ENCODE data around the gene PTCRA. TPM values are rescaled to one million over a fixed set of nuclear protein-coding genes. Genes with fewer than 3 reads are reported as not detected.
"Not testable (repeated sequence)": the region's sequence is repeated elsewhere in the genome, so short reads cannot be mapped to it uniquely, and the experiment has no call there.

The PTCRA gene
- total and polyA plus RNA-seq, 2 of the 4 experiments (the other 2 are of a cell fraction): not detected

DNA sequence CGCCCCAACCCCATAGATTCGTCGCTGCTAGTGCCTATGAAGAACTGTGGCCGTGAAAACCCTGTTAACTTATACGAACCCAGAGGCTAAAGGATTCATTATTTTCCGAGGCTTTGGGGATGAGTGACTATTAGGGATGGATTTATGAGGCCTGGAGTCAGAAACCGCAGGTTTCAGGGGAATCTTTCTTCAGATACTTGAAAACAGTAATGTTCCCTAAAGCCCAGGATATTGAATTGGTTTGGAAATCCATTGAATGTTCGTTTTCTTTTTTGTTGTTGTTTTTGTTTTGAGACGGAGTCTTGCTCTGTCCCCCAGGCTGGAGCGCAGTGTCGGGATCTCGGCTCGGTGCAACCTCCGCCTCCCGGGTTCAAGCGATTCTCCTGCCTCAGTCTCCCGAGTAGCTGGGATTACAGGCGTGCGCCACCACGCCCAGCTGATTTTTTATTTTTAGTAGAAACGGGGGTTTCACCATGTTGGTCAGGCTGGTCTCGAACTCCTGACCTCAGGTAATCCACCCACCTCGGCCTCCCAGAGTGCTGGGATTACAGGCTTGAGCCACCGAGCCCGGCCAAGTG is 35.5 kb upstream of the PTCRA start:
- H2BK15ac ChIP-seq (ENCODE audit: low read depth, low read length); H3K27me3 ChIP-seq (ENCODE audit: control insufficient read depth, insufficient read depth, low read length); H3K9me1 ChIP-seq (ENCODE audit: insufficient read depth, low read length); ATAC-seq (ENCODE audit: low read depth); H2BK20ac ChIP-seq (ENCODE audit: low read depth, low read length); dilution Hi-C loops (cut with HindIII; ENCODE audit: low sequenced_read_pairs, unreplicated experiment); H4K20me1 ChIP-seq (ENCODE audit: insufficient read depth, low read length); intact Hi-C loops (cut with micrococcal nuclease); H3K4me1 ChIP-seq (ENCODE audit: control insufficient read depth, insufficient read depth, low read length); DNase-seq; H3K9me3 ChIP-seq (ENCODE audit: control insufficient read depth, insufficient read depth, low read length); CTCF ChIA-PET; H3K18ac ChIP-seq (ENCODE audit: low read depth, low read length): not testable (repeated sequence)
- peak overlapping the region; percentile 99 for H3K27ac ChIP-seq (ENCODE audit: insufficient read depth, low read length)
- TSS peak; percentile 80 for BruUV-seq (replicated peaks)
- H2AK9ac ChIP-seq (replicated peaks; ENCODE audit: low read depth, low read length, poor library complexity): peak overlapping the region; percentile 100
- H4K5ac ChIP-seq (ENCODE audit: low read depth, low read length): peak overlapping the region; percentile 73
- H3K23ac ChIP-seq (ENCODE audit: low read depth, low read length): peak overlapping the region; percentile 95
- 15% methylated on average over 10 of the region's 25 CpGs; no CpG with 5 or more reads in 1 of the 2 experiments for WGBS, 2 experiments (ENCODE audit: extremely low coverage in 2 of 2, insufficient read length in 1 of 2)
- H3K36me3 ChIP-seq (ENCODE audit: control insufficient read depth, insufficient read depth, low read length): peaks cover 27% of the 10 kb centered on the region
- H3K56ac ChIP-seq (ENCODE audit: extremely low read depth, insufficient read depth, low read length): peak overlapping the region; percentile 81
- peak overlapping the region; percentile 99 for H3K14ac ChIP-seq (replicated peaks; ENCODE audit: low read depth, low read length)
- POLR2A ChIA-PET (ENCODE audit: unreplicated experiment): interaction anchor here (0.6 to 1.2 kb wide), 5 partner anchors 9 to 183 kb away, joined by 3 to 12 read pairs (median 7); partner anchors contain the start of gene TBCC
- peak overlapping the region; percentile 78 for H3K4me2 ChIP-seq (ENCODE audit: low read depth, low read length)
- in situ Hi-C loops (cut with MboI; ENCODE audit: low sequenced_read_pairs): loop anchor here (25.0 kb wide), 1 partner anchor 793 kb away; no protein-coding TSS in a partner anchor
- peak overlapping the region; percentile 100 for H3K4ac ChIP-seq (ENCODE audit: low read depth, low read length)
- peak overlapping the region; percentile 97 for H3K9ac ChIP-seq (ENCODE audit: low read depth, low read length)
- peak overlapping the region; percentile 69 for H3K4me3 ChIP-seq (ENCODE audit: insufficient read depth, low read depth, low read length)
- TF ChIP-seq CHD1 (IDR thresholded peaks at IDR 0.05; ENCODE audit: low read depth, low read length): 0 out of 2 replicates have a peak, but pooled peaks have one; percentile 14
- peak overlapping the region; percentile 78 for H2AK5ac ChIP-seq (ENCODE audit: low read depth, low read length)
- peak overlapping the region; percentile 37; the same call in 1 of the 2 replicates for H2BK120ac ChIP-seq (ENCODE audit: low read depth, low read length)
- H2AFZ ChIP-seq (replicated peaks; ENCODE audit: low read length, poor library complexity): peak overlapping the region; percentile 98
- H3K79me1 ChIP-seq (ENCODE audit: low read depth in 1 of 2, low read length in 2 of 2): peaks cover 20 to 37% of the 10 kb centered on the region in 2 experiments
- H2BK5ac ChIP-seq (ENCODE audit: low read depth, low read length, poor library complexity, severe bottlenecking): peak overlapping the region; percentile 99
- H4K91ac ChIP-seq (ENCODE audit: insufficient read depth, low read depth, low read length): peak overlapping the region; percentile 76
- H4K8ac ChIP-seq (ENCODE audit: low read depth in 2 of 2, low read length in 2 of 2): peak overlapping the region; percentile 97 to 98

DNA sequence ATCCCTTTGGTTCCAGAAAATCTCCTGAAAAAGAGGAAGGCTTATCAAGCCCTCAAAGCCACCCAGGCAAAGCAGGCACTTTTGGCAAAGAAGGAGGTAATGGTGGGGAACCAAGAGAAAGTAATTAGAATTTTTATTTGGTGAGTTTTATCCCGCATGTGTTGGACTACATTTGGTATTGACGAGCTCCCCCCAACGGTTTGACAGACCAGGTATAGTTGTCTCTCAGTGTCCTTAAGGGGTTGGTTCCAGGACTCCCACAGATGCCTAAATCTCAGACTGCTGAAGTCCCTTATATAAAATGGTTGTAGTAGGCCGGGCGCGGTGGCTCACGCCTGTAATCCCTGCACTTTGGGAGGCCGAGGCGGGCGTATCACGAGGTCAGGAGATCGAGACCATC is 35.0 kb upstream of the PTCRA start:
- Histone ChIP-seq H3K4me3 (ENCODE audit: insufficient read depth, low read depth, low read length) (peak overlapping the region; percentile 69; the same call in 1 of the 2 replicates), H3K36me3 (ENCODE audit: control insufficient read depth, insufficient read depth, low read length) (peaks cover 33% of the 10 kb centered on the region), H4K8ac (ENCODE audit: low read depth in 2 of 2, low read length in 2 of 2) (peak overlapping the region in 1 of 2 experiments; percentile 97; a peak in 2 of 4 replicates), H3K79me1 (ENCODE audit: low read depth in 1 of 2, low read length in 2 of 2) (peaks cover 20 to 37% of the 10 kb centered on the region in 2 experiments), H3K56ac (ENCODE audit: extremely low read depth, insufficient read depth, low read length) (peak overlapping the region; percentile 24; the same call in 1 of the 2 replicates), H3K4me2 (ENCODE audit: low read depth, low read length) (peak overlapping the region; percentile 78), H3K9ac (ENCODE audit: low read depth, low read length) (peak overlapping the region; percentile 97)
- H2BK15ac ChIP-seq (ENCODE audit: low read depth, low read length); ATAC-seq (ENCODE audit: low read depth); H4K5ac ChIP-seq (ENCODE audit: low read depth, low read length); H3K4me1 ChIP-seq (ENCODE audit: control insufficient read depth, insufficient read depth, low read length); H3K18ac ChIP-seq (ENCODE audit: low read depth, low read length); DNase-seq; H3K9me1 ChIP-seq (ENCODE audit: insufficient read depth, low read length); POLR2A ChIA-PET (ENCODE audit: unreplicated experiment); H2BK120ac ChIP-seq (ENCODE audit: low read depth, low read length); H4K91ac ChIP-seq (ENCODE audit: insufficient read depth, low read depth, low read length); CTCF ChIA-PET; H2AK9ac ChIP-seq (replicated peaks; ENCODE audit: low read depth, low read length, poor library complexity); H3K27me3 ChIP-seq (ENCODE audit: control insufficient read depth, insufficient read depth, low read length); H3K27ac ChIP-seq (ENCODE audit: insufficient read depth, low read length); H2BK5ac ChIP-seq (ENCODE audit: low read depth, low read length, poor library complexity, severe bottlenecking); H3K9me3 ChIP-seq (ENCODE audit: control insufficient read depth, insufficient read depth, low read length); H3K14ac ChIP-seq (replicated peaks; ENCODE audit: low read depth, low read length); H2AFZ ChIP-seq (replicated peaks; ENCODE audit: low read length, poor library complexity); intact Hi-C loops (cut with micrococcal nuclease); H2BK20ac ChIP-seq (ENCODE audit: low read depth, low read length); H2AK5ac ChIP-seq (ENCODE audit: low read depth, low read length); H3K4ac ChIP-seq (ENCODE audit: low read depth, low read length); H3K23ac ChIP-seq (ENCODE audit: low read depth, low read length); dilution Hi-C loops (cut with HindIII; ENCODE audit: low sequenced_read_pairs, unreplicated experiment); H4K20me1 ChIP-seq (ENCODE audit: insufficient read depth, low read length); BruUV-seq (replicated peaks): not testable (repeated sequence)
- 80% methylated on average over 1 of the region's 12 CpGs; no CpG with 5 or more reads in 1 of the 2 experiments for WGBS, 2 experiments (ENCODE audit: extremely low coverage in 2 of 2, insufficient read length in 1 of 2)
- in situ Hi-C loops (cut with MboI; ENCODE audit: low sequenced_read_pairs): loop anchor here (25.0 kb wide), 1 partner anchor 794 kb away; no protein-coding TSS in a partner anchor
